DND-41 (cell line): ENCODE measurements around the gene EMILIN1.

Experiments
- ATAC-seq: fragments of 200-7000 bp; cut with Tn5 transposase; 3 replicates; pipeline ENCODE4 v1.9.1; 2021; ENCODE audit warnings: low read depth; ENCODE audit not compliant: insufficient read depth
- DNase-seq: peaks from one replicate; pipeline ENCODE4 v3.0.0-alpha.2; 2020
- H2AFZ ChIP-seq: 2 replicates; pipeline ENCODE4 v1.6.0; 2012; ENCODE audit warnings: low read depth, low read length
- H3K27ac ChIP-seq: 2 replicates; pipeline ENCODE4 v1.5.1; 2012; ENCODE audit warnings: low read length, inconsistent platforms
- H3K27me3 ChIP-seq: fragments of 200-600 bp; sonication (generic); 2 replicates; pipeline ENCODE4 v1.6.0; 2012; ENCODE audit warnings: low read length, mild to moderate bottlenecking, inconsistent platforms; ENCODE audit not compliant: insufficient read depth, poor library complexity
- H3K36me3 ChIP-seq: 2 replicates; pipeline ENCODE4 v1.5.1; 2012; ENCODE audit warnings: low read length, inconsistent platforms; ENCODE audit not compliant: insufficient read depth
- H3K4me1 ChIP-seq: 2 replicates; pipeline ENCODE4 v1.5.1; 2012; ENCODE audit warnings: mild to moderate bottlenecking, low read length; ENCODE audit not compliant: insufficient read depth
- H3K4me2 ChIP-seq: 2 replicates; pipeline ENCODE4 v1.6.0; 2012; ENCODE audit warnings: mild to moderate bottlenecking, moderate library complexity, low read length, inconsistent platforms; ENCODE audit not compliant: insufficient read depth
- H3K4me3 ChIP-seq, 2 experiments: fragments of 200-600 bp in 1 of 2; shearing (Covaris generic) in 1 of 2; 2 replicates each; pipeline ENCODE4 v1.5.1; 2012 to 2016; ENCODE audit warnings: inconsistent platforms in 2 of 2, low read length in 2 of 2, mild to moderate bottlenecking in 2 of 2, low read depth in 1 of 2, moderate library complexity in 1 of 2
- H3K79me2 ChIP-seq: 2 replicates; pipeline ENCODE4 v1.6.0; 2012; ENCODE audit warnings: low read length, inconsistent platforms; ENCODE audit not compliant: insufficient read depth
- H3K9ac ChIP-seq: 2 replicates; pipeline ENCODE4 v1.6.0; 2012; ENCODE audit warnings: low read depth, mild to moderate bottlenecking, inconsistent platforms, low read length, moderate library complexity
- H3K9me3 ChIP-seq: 2 replicates; pipeline ENCODE4 v1.5.1; 2012; ENCODE audit warnings: low read length, moderate library complexity, mild to moderate bottlenecking, inconsistent platforms; ENCODE audit not compliant: insufficient read depth, severe bottlenecking
- H4K20me1 ChIP-seq: 2 replicates; pipeline ENCODE4 v1.6.0; 2012; ENCODE audit warnings: low read length; ENCODE audit not compliant: insufficient read depth
- CTCF ChIP-seq: IDR thresholded peaks from 2 replicates; pipeline ENCODE4 v1.5.1; 2012; ENCODE audit warnings: borderline replicate concordance, low read length, moderate library complexity, mild to moderate bottlenecking; ENCODE audit not compliant: poor library complexity, severe bottlenecking; ENCODE audit errors: extremely low read depth
- EZH2 ChIP-seq: IDR thresholded peaks from 3 replicates; pipeline ENCODE4 v1.6.1; 2012; ENCODE audit warnings: borderline replicate concordance, low read depth, mild to moderate bottlenecking, moderate library complexity, low read length, inconsistent platforms; ENCODE audit not compliant: severe bottlenecking

Gene EMILIN1

GRCh38 chr2:27091746-27092695 lies 13.6 kb downstream of the EMILIN1 start:
- no peaks in the 10 kb centered on the region for H4K20me1 ChIP-seq
- H3K36me3 ChIP-seq = no peaks in the 10 kb centered on the region
- H3K9ac ChIP-seq = no peak overlapping the region
- no peak overlapping the region for H2AFZ ChIP-seq
- TF ChIP-seq EZH2 (no peak), CTCF (no peak)
- H3K9me3 ChIP-seq = no peaks in the 10 kb centered on the region
- H3K4me2 ChIP-seq = no peak overlapping the region
- no peaks in the 10 kb centered on the region for H3K79me2 ChIP-seq
- H3K27ac ChIP-seq = no peak overlapping the region
- peaks cover 26% of the 10 kb centered on the region for H3K4me1 ChIP-seq
- no peaks in the 10 kb centered on the region for H3K27me3 ChIP-seq
- H3K4me3 ChIP-seq = no peak overlapping the region
- DNase-seq (no peak), ATAC-seq (no peak)

- Histone ChIP-seq H3K4me2 (no peak overlapping the region), H2AFZ (no peak overlapping the region), H3K4me3 (no peak overlapping the region), H3K9ac (no peak overlapping the region), H3K27me3 (no peaks in the 10 kb centered on the region), H3K4me1 (peaks cover 17% of the 10 kb centered on the region), H3K9me3 (no peaks in the 10 kb centered on the region), H3K79me2 (no peaks in the 10 kb centered on the region), H3K27ac (no peak overlapping the region), H3K36me3 (no peaks in the 10 kb centered on the region), H4K20me1 (no peaks in the 10 kb centered on the region)
- DNase-seq (no peak), ATAC-seq (no peak)
- TF ChIP-seq EZH2 = no peak
- TF ChIP-seq CTCF = no peak
These were observed 14.4 kb downstream of the EMILIN1 start for GRCh38 chr2:27092696-27093429.

GRCh38 chr2:27093430-27094352 lies 15.3 kb downstream of the EMILIN1 start:
- Histone ChIP-seq H3K36me3 (no peaks in the 10 kb centered on the region), H3K9ac (no peak overlapping the region), H3K4me2 (no peak overlapping the region), H3K79me2 (no peaks in the 10 kb centered on the region), H3K4me3 (no peak overlapping the region), H3K9me3 (no peaks in the 10 kb centered on the region), H4K20me1 (no peaks in the 10 kb centered on the region), H2AFZ (no peak overlapping the region), H3K27me3 (no peaks in the 10 kb centered on the region), H3K27ac (no peak overlapping the region), H3K4me1 (peaks cover 10% of the 10 kb centered on the region)
- TF ChIP-seq EZH2 = no peak
- no peak for TF ChIP-seq CTCF
- ATAC-seq (no peak), DNase-seq (no peak)
